Activated CD8-positive, alpha-beta memory T cell treated with anti-CD3 and anti-CD28 coated beads for 4 hours (primary cell): ENCODE measurements around the gene ATP10D.
"Not testable (repeated sequence)": the region's sequence is repeated elsewhere in the genome, so short reads cannot be mapped to it uniquely, and the experiment has no call there.

Source experiments
- DNase-seq, 2 donors: peaks; one replicate each; pipeline ENCODE4 v3.0.0-alpha.2; 2020; ENCODE audit warnings: low read depth in 2 of 2

ATP10D gene

DNA sequence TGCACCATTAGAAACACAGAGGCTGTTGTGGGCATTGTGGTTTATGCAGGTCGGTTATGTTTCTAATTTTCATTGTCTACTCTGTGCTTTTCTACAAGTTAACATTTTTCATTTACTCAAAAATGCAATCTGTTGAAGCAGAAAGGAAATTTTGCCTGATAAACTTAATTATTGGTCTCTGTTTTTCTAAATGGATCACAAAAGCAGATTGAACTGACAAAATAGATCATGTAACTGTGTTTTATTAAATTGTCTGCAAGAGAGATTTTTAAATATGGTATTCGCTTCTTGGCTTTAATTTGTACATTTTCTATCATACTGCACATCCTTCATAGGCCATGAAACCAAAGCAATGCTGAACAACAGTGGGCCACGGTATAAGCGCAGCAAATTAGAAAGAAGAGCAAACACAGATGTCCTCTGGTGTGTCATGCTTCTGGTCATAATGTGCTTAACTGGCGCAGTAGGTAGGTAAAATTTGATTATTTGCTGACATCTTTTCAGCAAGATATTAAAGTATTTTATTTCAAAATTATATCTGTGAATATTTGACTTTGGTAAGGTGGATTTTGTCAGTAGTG lies 50.6 kb downstream of the ATP10D start:
- DNase-seq = no peak

DNA sequence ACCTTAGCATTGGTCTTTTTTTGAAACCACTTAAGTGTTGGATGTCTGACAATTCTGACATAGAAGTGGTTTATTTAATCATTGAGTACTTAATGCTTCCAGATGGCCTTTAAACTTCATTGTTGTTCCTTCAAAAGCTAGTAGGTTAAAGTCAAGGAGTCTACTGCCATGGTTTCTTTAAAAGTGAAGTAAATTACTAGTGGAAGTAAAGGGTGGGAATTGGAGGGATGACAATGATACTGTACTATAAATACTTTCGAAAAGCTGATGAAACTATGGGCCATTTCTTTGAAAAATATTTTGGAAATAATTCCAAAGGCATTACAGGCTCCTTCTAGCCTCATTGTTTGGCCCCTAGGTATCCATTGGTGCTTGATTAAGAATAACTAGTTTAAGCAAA lies 51.9 kb downstream of the ATP10D start:
- no peak for DNase-seq

DNA sequence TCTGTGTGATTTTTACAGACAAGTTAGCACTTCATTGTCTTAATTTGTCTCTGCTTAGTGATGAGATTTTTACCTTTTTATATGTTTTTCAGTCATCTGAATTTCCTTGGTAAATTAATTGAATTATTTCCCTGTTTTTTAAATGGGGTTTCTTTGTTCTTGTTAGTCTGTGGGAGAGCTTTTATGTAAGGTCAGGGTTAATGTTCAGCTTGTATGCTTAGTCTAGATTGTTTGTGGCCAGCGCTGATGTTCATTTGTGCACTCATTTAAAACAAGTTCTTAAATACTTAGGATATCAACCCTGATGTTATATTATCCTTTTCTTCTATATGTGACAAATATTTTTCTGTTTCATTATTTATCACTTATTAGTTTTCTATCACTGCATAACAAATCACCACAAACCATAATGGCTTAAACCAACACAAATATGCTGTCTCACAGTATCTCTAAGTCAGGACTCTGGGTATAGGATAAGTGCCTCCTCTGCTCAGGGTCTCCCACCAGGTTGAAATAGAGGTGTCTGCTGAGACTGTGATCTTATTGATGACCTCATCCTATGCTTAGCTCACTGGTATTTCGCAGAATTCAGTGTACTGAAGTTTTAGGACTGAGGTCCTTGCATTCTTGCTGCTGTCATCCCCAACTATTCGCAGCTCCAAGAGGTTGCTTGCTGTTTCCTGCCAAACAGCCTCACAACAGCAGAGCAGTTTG lies 53.2 kb downstream of the ATP10D start:
- DNase-seq = no peak

DNA sequence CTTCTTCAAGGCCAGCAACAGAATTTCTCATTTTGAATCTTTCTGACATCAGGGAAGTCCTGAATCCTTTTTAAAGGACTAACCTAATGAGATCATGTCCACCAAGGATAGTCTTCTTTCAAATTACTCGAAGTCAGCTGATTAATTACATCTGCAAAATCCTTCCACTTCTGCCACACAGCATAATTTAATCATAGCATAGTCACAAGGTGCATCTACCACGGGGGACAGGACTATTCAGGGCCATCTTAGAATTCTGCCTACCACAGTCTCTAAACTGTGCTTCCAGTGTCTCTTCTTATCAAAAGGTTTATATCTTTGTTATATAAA lies 53.7 kb downstream of the ATP10D start:
- no peak for DNase-seq

DNA sequence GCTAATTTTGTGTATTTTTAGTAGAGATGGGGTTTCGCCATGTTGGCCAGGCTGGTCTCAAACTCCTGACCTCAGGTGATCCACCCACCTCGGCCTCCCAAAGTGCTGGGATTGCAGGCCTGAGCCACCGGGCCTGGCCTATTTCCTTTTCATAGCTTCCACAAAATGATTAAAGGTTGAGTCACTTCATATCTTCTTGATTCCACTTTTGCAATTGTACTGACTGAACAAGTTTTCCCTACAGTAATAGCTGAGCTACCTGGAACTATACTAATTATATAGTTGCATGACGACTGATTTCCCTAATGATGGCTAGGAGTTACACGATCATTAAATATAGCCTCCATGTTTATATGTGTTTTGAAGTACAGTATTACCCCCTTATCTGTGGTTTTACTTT lies 57.6 kb downstream of the ATP10D start:
- DNase-seq = not testable (repeated sequence)

DNA sequence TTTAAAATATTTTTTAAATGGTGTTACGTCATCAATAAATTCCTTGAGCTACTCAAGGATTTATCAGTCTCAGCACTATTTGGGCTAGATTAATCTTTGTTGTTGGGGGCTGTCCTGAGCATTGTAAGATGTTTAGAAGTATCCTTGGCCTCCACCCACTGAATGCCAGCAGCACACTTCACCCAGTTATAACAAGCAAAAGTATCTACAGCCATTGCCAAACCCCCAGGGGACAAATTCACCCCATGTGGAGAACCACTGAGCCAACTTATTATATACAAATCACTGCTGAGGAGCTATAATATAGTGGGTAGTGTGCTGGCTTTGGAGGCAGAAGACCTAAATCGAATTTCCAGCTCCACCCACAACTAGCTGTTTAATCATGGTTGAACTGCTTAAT lies 58.3 kb downstream of the ATP10D start:
- DNase-seq = no peak

DNA sequence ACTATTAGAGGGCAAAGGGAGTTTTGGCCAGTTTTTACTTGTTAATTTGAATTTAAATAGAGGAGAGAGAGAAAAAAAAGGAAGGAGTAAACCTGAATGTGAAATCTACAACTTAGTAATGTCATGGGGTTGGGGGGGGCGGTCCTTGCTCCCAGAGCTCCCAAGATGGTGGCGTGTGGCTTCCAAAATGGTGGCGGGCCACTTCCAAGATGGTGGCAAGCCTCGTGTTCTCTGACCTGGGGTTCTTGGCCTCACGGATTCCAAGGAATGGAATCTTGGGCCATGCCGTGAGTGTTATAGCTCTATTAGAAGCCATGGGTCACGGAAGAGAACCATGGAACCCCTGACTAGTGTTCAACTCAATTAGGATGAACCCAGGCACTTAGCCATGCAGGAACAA lies 65.3 kb downstream of the ATP10D start:
- DNase-seq = not testable (repeated sequence)

DNA sequence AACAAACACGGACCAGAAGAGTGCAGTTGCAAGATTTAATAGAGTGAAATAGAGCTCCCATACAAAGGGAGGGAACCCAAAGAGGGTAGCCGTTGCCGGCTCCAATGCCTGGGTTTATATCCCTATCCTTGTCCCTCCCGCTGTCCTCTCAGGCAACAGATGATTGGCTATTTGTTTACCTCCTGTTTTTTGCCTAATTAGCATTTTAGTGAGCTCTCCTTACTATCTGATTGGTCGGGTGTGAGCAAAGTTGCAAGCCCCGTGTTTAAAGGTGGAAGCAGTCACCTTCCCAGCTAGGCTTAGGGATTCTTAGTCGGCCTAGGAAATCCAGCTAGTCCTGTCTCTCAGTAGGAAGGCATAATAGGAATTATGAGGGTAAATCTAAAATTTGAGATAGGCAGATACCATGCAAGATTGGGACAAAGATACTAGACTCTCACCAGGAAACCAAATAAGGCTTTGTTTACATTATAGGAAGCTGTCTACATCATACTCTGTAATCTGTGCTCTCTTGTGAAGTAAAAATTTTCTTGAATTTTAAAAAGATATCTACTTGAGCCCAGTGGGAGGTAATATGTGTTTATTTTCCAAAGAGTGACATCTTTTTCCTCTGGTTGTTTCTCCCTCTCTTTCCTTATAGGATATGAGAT lies 65.9 kb downstream of the ATP10D start:
- no peak for DNase-seq

DNA sequence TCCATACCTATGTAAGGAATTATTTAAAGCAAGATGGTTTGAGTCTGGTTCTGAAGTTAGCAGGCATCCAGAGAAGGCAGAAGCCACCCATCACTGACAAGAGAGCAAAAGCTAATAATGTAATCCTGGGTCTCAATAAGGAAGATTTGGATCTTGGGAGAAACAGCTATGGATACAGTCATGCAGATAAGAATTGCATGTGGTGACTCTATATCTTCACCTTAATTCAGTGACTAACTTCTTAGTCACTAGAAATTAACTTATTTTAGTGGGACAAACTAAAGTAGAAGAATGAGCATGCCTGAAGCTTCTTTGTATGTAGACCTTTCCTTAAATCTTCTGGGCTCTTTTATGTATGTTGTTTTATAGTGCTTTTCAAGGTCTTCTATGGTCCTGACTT lies 66.6 kb downstream of the ATP10D start:
- no peak for DNase-seq

DNA sequence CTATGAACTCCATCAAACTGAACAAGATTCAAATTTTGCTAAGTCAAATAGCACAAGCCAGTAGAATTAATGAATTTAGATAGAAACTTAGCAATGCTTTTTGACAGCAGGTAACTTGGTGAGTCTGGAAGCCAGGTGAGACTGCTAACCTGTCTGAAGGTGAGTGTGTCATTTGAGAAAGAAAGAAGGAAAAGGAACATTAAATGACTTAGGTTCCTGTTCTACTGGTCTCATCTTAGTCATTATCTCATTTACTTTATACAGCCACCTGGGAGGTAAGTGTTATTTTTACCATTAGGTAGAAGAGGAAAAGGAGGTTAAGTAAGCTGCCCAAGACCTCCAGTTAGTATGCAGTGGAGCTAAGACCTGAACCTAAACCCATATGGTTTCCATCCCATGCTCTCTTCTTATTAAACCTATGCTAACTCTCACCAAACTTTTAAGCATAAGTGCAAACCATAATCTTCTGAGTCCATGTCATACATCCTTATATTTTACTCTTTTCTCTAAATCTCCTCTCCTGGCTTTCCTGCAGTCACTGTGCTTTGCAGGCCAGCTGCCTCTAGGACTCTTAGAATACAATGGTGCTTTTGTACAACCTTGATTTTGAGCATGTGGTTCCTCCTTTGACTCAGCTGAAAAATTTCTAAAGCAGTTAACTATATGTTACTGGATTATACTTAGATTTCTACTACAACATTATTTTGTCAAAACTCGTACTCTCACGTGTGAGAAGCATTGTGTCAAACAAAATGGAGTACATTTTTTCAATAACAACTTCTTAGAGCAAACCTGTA lies 68.5 kb downstream of the ATP10D start:
- no peak for DNase-seq

DNA sequence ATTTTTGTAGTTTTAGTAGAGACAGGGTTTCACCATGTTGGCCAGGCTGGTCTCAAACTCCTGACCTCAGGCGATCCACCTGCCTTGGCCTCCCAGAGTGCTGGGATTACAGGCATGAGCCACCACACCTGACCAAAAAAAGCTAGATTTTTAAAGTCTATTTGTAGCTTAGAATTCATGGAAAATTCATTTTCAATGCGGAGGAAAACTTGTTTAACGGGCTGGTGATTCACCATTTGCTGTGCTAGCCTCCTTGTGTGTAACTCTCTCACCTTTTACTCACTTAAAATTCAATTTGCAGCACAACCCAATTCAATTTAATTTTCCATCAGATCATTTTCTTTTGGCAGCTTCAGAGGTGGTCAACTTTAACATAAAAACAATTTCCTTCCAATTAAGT lies 70.8 kb downstream of the ATP10D start:
- not testable (repeated sequence) for DNase-seq

DNA sequence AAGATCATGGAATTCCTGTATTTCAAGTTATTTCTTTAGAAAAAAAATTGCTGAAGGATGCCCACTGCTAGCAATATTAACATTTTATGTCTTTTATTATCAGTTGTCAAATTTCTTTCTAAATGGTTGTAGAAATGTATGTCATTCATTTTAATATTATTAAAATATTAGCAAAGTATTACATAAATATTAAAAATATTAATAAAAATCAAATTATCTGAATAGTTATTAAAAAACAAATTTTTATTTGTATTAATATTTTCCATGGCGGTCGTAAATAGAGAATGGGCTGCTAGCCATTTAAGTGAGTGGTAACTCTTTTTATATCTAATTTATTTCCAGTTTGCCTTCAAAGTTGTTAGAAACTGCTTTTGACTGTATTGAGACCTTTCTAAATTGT lies 72.2 kb downstream of the ATP10D start:
- no peak for DNase-seq

DNA sequence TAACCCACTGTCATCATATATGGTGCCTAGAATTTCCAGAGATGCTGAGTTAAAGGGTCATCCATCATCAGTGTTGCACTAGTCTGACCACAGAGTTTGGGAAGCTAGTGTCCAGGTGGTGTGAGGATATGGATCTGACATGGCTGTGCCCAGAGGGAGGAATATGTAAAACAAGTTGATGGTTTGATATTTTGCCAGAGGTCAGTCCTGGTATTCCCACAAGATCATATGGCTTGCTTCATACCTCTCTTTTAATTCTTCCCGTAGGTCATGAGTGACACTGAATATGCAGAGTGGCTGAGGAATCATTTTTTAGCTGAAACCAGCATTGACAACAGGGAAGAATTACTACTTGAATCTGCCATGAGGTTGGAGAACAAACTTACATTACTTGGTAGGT lies 75.6 kb downstream of the ATP10D start:
- no peak for DNase-seq

DNA sequence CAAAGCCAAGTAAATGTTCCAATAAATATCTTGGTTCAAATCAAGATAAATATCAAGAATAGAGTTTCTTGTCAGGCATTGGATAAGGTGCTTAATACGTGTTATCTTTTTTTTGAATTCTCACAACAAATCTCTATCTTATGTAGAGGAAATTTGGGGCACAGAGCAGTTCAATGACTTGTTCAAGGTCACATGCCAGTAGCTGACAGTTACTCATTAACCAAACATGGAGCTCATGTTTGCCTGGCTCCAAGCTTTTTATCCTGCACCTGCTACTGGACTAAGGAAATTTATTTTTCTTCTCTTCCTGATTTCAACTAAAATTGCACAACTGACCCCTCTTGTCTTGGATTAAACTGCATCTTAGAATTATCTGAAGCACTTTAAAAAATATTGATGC lies 76.3 kb downstream of the ATP10D start:
- DNase-seq = no peak

DNA sequence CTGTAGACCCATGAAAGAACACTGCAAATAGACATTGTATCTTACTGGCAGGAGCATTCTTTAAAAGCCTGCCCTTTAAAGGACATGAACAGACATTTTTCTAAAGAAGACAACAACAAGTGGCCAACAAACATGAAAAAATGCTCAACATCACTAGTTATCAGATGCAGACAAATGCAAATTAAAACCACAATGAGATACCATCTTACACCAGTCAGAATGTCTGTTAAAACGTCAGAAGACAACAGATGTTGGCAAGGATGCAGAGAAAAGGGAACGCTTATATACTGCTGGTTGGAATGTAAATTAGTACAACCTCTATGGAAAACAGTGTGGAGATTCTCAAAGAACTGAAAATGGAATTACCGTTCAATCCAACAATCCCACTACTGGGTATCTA lies 77.2 kb downstream of the ATP10D start:
- no peak for DNase-seq

DNA sequence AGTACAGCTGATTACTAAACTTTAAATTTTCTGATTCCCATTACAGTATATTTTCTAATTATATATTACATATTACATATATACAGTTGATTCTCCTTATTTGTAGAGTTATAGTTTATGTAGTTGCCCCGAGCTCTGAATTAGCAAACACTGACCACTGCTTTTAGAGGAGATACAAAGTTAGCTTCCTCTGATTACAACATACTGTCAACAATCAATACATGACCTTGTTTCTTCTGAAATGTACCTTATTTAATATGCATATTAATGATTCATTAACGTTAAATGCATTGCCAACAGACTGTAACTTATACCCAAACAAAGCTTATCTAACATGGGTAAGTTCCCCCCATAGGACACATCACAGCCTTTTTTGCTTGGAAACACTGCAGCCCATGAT lies 81.5 kb downstream of the ATP10D start:
- DNase-seq = no peak

DNA sequence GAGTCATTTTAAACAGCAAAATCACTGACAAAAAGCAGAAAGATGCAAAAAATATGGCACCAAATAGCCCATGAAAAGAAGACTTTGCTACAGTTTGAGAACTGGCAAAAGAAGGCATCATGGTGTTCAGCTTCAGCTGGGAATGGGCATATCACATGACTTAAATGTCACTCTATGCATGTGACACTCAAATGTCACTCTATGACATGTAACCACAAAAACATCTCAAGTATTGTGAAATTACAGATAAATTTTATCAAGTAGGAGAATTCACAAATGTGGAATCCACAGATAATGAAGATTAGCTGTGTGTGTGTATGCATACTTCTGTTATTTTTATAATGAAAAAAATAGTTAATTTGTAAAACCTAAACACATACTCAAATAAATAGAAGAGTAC lies 81.9 kb downstream of the ATP10D start:
- DNase-seq = no peak

DNA sequence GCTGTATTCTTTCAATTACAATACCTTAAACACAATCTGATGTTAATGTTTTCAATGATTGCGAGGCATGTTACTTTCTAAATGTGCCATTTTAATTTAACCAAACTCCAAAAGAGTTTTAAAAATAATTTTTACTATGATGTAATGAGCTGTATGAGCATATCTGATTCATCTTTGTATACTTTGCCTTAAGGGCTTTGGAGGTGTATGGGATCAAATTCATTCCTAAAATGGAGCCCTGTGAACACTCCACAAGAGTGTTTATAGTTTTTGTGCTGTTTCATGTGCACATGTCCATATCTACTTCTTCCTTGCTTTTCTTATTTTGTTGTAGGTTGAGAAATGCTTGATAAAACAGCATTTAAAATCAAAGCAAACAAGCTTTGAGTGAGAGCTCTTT lies 82.4 kb downstream of the ATP10D start:
- DNase-seq = no peak

DNA sequence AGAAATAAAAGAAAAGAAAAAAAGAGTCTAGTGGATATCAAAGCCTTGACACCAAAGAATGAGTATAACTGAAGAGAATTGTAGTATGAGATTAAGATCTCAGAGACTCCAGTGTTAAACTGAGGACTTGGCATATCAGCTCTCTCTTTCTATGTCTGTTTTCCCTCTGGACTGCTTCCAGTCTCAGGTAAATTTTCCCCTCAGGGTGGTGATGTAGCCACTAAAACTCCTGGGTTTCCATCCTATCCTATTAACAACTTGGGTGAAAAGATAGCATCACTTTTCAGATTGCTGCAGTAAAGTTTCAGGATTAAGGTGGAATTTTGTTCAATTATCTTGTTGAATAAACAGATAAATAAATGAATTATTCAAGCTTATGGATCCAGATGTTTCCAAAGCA lies 85.7 kb downstream of the ATP10D start:
- DNase-seq = no peak

DNA sequence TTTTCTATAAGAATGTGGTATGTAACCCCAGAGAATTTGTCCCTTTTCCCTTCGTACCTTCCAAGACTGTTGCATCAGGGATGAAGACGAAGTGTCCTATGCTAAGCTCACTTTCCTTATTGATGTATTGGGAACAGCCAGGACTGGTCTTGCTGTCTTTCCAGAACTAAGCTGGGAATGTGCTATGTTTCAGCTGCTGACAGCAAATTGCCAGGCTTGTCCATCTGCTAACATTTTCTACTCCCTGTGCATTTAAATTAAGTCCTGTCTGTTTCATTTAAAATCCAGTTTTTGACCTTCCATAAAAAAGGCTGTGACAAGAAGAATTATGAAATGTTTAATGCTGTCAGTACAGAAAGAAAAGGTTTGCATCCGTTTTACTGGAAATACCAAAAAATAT lies 87.9 kb downstream of the ATP10D start:
- DNase-seq = no peak

DNA sequence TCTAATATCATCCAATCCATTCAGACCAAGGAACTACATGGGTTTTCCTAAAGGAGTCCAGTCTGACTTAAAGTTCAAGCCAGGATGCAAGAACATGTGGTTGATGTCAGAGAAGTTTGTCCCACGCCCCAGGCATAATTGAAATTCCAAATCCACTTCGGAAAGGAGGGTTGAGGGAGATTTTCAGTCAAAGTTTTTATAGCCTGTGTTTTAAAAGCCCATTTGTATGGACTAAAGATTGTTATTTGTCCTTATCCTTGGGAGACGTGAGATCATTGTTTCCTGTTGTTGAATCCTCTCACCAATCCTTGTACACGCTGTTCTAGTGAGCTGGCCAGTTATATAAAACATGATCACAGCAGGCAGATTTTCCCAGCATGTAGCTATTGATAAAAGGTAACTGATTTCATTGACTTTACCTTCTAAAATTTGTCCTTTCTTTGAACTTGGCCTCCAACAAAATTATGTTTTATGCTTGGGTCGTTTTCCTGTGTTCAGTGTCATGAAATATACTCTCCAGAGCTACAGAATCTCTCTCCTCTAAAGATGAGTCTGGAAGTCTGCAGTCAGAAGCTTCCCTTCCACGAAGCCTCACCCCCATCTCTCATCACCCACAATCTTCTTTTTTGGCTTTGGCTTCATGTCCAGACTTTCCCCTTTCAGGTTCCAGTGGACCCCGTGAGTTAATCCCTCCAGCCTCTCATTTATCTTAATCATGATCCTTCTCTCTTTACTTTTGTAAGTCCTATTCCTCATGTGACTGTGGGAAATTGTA lies 92.9 kb downstream of the ATP10D start:
- DNase-seq = no peak

DNA sequence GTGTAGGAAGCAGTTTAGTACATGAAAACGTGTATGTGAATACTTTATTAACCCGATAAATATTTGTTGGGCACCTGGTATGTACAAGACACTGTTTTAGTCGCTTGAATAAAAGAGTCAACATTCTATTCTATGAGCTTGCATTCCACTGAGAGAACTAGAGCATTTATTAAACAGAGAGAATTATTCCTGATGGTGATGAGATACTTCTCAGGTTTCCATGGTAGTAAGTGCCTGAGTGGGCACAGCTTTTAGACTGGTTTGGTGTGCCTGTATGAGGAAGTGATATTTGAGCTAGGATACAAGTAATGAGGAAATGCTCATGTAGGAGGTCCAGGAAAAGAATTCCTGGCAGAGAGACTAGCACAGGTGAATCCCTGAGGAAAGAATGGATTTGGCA lies 94.2 kb downstream of the ATP10D start:
- no peak for DNase-seq
